HK-2 (cell line): Measurements from ENCODE around the gene EHD3.
"Not testable (repeated sequence)": the region's sequence is repeated elsewhere in the genome, so short reads cannot be mapped to it uniquely, and the experiment has no call there.

Experiments
- DNase-seq: peaks from one replicate; pipeline ENCODE4 v3.0.0-alpha.2; 2018; ENCODE audit not compliant: unreplicated experiment

EHD3 gene

DNA sequence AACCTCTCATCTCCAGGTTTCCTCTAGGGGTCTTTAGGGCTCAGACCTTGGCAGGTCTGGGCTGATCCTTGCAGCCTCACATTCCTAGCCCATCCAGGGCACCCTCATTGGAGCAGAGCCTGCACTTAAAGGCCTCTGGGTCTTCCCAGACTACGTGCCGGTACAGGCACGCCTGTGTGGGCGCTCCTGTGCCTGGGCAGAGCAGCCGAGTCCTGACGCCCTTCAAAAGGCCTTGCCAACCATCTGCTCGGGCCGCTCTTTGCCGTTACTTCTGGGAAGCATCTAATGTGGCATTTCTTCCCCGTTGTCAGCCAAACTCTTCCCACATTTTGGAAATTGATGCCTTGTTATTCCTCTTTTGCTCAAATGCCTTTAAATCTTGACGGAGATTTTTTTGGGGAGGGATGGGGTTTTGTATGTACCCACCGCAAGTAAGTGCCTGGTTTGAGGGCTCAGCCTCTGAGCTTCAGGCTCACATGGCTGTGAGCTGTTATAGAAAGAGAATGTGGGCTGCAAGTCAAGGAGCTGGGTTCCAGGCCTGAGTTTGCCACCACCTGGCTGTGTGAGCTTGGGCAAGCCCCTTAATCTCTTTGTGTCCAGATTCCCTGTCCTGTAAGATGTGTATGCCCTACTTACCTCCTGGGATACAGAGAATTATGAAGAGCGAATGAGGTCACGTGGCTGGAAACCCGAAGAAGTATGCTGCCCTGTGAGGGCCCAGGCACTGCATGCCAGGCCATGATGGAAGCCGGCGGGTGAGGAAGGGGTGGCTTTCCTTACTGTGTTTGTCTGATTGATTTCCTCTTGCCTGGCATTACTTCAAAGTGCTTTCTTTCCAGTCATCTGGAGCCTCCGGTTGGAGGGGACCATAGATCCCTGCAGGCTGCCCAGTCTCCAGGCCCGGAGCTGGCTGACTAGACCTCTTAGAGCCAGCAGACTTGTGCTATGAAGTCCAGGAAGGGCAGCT lies 20.6 kb downstream of the EHD3 start:
- no peak for DNase-seq

DNA sequence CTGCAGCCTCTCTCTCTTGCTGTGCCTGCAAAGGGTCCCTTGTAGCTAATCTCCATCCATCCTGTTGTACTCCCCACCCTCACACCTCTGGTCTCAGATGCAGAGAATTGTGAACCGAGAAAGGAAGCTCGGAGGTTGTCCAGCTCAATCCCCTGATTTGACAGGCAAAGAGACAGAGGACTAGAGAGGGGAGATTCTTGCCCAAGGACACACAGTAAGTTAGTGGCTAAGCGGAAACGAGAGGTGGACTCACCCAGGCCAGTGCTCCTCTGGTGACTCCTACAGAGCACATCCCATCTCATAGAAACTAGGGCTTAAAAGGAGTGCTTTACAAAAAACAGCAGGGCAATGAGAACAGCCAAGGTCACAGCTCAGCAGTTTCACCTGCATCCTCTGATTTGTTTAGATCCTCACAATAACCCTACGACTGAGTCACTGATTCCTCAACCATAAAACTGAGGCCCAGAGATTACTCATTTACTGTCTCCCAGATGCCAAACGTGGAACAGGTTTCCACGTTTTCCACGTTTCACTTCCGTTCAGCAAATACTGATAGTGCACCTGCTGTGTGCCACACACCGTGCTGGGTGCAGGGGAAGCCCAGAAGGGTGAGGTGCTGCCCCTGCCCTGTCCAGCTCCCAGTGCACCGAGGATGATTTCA lies 22.1 kb downstream of the EHD3 start:
- peak; percentile 59 for DNase-seq

DNA sequence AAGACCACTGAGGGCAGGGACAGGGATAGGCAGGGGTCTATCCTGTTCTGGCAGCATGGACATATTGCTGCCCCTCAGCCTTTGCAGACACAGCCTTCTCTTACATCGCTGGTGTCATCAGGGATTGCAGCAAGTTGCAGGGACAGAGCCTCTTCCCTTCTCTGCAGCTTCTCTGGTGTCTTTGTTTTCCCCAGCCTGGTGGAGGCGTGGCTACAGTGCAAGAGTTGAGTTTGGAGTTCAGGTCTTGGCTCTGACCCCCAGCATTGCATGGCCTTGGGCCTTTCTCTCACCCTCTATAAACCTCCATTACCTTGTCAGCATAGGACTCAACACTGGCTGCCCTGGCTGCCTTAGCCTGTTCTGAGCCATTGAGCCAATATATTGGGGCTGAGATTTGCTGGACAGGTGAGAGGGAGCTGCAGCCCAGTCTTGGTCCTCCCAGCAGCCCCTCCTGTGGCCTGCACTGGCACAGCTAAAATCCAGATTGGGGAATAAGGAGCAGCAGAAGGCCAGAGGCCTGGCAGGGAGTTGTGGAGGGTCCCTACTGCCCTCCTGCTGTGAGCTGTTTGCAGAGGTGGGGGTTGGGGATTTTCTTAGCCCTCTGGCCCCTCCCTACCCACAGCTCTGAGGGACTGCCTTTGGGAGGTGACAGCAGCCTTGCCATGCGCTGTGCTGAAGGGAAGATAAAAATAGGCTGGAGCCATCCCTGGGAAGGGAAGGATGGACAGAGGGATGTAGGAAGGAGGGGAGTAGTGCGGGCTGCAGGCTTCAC lies 22.8 kb downstream of the EHD3 start:
- DNase-seq, result no peak

DNA sequence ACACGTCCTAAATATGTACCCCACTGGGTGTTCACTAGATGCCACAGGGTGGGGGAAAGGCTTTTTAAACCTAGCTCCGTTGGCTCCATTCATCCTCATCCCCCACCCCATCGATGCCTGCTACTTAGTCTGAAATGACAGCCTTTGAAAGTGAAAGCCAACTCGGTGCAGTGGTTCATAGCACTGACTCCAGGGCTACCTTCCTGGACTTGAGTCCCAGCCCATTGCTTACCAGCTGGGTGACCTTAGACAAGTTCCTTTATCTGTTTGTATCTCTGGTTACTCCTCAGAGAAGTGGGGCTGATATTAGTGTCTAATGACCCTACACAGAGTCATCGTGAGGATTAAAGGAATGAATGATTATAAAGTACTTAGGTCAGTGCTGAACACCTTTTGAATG lies 24.4 kb downstream of the EHD3 start:
- no peak for DNase-seq

DNA sequence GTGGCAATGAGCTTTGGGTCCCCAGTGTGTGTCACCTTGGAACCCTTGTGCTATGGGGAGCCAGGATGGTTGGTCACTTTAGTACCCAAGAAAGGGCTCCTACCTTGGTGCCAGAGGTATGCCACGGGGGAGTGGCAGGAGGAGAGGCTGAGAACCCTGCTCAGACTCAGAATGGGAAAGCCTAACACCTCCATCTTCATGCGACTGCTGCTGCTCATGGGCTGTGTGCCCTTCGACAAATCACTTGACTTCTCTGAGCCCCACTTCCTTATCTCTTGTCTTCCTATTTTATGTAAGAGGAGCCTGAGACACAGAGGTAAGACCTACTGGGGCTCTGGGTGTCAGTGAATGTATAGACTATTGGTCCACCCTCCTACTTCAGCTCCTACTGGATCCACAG lies 25.1 kb downstream of the EHD3 start:
- DNase-seq, result no peak

DNA sequence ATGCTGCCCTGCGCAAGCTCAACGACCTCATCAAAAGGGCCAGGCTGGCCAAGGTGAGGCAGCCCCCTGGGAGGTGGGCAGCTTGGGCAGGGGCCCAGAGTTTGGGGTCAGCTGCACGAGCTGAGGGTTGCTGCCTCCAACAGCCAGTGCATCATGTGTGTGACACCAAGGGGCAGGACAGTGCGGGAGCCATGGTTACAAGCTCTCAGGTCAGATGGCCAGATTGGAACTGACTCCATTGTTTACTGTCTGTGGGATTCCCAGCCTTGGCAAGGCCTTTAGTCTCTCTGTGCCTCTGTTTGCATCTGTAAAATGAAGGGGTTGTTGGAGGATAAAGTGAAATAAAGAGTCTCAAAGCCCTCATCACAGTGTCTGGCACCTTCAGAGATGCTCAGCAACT lies 26.9 kb downstream of the EHD3 start:
- no peak for DNase-seq

DNA sequence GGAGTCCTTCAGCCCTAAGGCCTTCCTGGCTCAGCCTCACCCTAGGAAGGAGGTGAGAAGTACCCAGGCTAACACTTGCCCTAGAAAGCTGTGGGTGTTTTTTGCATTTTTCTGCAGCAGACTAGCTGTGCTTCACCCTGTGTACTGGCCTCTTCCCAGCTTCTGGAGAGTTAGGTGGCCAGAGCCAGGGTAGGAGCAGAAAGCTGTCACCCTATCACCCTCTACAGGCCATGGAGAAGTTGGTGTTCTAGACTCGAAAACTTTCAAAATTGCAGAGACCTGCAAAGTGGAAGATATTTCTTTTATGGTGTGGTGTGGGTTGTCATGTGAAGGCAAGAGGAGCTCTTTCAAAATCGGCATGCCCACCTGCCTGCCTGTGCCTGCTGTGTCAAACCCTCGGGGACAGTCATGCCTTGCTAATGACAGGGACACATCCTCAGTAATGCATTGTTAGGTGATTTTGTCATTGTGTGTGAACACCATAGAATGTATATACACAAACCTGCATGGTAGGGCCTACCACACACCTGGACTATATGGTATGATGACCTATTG lies 29.8 kb downstream of the EHD3 start:
- DNase-seq, result no peak

DNA sequence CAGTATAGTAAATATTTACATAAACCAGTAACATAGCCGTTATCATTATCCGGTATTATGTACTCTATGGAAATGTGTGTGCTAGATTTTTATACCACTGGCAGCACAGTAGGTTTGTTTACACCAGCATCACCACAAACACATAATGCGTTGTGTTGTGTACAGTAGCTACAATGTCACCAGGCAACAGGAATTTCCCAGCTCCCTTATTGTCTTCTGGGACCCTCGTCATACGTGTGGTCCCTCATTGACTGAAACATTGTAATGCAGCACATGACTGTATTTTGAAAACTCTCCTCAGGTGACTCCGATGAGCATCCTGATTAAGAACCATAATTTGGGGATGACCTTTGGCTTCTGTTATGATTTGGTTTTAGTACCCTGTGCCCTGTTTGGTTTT lies 31.3 kb downstream of the EHD3 start:
- no peak for DNase-seq

DNA sequence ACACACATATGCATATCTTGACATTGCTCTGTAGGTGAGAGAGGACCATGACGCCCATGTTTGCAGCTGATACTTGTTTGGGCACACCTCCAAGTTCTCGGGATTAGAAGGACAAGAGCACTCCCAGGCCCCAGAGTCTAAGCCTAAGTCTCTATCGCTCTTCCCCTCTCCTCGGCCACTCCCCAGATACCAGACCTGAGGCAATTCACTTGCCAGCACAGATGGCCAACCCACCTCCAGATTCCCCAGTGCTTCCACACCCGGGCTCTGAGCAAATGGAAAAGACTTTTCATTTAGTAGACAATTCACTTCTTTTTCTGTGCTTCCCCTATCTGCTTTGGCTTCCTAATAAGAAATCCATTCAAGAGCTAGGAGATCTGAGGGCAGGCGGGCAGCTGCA lies 32.9 kb downstream of the EHD3 start:
- DNase-seq, result no peak

DNA sequence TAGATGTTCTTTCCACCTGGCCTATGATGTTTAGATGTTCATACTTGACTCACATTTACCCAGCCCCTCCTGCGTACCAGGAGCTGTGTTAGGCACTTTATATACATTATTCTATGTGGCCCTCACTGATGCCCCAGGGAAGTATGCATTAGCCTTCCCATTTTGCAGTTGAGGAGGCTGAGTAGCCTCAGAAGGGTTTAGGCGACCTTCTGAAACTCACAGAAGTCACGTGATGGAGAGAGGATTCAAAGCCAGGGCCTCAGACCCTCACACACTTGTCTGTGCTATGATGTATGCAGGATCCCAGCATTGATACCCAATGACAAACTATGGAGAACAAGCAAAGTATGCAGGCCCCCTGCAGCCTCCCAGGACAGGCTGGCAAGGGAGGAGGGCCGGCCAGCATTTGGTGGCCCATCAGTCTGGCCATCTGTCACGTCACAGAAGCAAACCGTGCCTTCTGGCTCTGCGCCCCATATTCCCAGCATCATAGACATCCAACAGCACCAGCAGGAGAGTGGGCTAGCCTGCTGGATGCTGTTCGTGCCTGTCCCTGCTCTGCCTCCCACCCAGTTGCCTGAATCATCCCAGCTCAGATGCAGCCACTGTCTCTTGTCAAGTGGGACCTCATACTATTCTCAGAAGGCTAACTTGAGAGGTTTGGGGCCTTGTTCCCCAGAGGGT lies 33.6 kb downstream of the EHD3 start:
- DNase-seq, result no peak

DNA sequence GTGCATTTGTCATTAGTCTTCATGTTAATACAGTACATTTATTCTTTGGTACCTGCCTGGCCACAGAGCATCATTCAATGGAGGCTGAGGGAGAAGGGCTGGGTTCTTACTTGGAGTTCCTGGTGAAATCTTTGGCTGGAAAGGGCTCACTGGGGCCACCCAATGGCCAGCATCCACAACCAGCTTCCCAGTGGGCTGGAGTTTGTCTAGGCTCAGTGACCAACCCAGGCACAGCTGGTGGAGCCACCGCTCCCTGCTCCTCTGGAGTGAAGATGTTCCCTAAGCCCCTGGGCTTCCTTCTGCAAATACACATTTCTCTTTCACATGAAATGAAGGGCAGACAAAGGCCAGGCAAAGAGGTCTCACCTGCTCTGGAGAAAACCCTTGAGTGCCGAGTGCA lies 34.4 kb downstream of the EHD3 start:
- DNase-seq, result no peak

DNA sequence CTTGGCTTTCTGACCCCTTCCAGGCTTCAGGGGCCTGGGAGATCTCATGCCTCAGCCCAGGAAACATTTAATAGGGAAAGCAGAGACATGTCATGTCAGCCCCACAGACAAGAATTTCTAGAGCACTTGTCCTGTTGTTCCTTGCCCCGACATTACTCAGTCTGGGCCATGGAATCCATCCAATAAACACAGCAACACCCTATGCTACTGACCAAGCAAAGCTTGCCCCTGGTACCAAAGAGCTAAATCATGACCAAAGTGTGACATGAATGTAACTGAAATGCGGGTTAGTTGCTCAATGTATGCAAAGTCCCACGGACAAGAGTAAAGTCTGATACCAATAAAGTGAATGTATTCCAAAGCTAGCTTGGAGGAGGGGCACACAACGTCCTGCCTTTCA lies 35.1 kb downstream of the EHD3 start:
- DNase-seq, result no peak

DNA sequence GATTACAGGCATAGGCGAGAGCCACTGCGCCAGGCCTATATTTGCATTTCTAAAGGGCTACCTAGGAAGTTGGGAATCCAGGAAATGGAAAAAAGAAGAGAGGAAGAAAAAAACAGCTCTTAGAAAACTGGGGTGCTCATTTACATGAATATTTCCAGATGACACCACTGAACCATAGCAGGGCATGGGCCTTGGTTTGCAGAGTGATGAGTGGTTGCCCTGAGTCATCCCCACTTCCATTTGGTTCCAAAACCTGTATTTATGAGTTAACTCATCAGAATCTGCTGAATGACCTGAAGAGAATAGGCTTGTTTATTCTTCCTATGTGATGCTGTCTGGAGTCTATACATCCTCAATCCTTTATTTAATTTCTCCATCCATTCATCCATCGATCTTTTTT lies 36.2 kb downstream of the EHD3 start:
- DNase-seq, result peak; percentile 44

DNA sequence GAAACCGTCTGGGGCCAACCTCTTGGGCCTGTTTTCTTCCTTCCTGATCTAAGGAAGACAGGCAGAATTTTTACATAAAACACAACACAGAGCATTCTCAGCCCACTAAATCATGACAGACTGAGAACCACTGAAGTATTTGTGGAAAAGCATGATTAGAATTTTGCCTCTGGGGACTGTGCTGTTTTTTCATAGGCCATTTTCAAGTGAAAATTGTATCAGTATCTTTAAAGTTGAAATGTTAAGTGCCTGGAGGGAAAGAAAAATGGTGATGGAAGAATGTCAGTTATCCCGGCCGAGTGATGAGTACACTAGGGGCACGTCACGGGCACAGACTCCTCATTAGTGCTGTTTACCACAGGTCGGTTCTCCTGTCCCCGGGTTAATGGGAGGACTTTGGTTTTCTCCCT lies 36.9 kb downstream of the EHD3 start:
- DNase-seq, result no peak

DNA sequence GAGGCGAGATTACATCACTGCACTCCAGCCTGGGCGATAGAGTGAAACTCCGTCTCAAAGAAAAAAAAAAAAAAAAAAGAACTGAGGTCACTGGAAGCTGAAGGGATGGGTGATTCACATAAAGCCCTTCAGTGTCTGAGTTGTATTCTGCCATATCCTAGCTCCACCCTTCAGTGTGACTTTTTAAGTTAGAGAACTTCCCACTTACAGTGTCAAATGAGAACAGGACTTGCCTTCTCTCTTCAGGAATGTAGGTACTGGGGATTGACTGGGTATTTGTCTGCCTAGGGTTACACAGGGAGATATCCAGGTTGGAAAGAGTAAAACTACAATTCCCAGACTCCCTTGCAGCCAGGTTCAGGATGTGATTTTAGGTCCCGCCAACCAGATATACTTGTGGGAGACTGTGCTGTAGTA lies 37.9 kb downstream of the EHD3 start:
- peak; percentile 46 for DNase-seq

DNA sequence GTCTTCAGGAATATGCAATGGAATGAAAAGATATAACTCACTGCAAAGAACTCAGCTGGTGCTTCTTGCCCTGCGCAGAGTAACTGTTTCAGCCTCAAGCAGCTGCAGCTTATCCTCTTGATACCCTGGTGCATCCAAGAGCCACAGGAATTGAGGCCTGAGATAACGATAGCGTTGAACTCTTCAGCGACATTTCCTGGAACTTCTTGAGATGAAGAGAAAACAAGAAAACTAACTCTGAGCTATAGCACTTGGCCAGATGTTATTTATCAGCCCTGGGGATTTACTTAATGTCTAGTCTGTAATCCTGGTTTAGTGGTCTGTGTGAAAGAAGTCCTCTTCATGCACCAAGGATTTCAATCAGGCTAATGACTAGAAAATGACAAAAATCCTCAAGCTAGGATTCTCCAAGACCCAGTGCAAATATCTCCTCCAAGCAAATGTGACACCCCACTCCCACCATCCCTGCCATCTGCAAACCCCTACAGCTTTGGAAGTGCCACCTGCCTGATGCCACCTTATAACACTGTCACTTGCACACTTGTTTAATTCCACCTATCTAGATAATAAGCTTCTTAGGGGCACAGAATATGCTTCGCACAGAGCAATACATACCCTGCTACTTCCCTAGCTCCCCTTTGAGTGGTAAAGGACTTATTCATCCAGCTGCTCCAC lies 40.6 kb downstream of the EHD3 start:
- no peak for DNase-seq

DNA sequence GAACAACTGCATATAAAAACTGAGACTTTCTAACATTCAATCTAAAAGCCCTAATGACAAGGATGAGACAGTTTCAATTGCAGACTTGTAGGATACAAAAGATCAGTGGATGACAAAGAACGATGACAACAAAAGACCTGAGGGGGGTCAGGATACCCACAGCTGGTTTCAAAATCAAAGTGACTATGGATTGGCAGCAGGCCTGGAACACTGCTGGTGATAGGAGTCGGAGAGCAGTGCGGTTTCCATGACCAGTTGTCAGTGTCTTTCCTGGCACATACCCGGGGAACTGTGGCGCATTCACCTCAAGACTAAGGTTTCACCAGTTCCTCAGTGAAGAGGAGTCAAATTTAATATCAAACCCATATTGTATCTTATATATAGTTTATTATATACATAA lies 42.0 kb downstream of the EHD3 start:
- no peak for DNase-seq

DNA sequence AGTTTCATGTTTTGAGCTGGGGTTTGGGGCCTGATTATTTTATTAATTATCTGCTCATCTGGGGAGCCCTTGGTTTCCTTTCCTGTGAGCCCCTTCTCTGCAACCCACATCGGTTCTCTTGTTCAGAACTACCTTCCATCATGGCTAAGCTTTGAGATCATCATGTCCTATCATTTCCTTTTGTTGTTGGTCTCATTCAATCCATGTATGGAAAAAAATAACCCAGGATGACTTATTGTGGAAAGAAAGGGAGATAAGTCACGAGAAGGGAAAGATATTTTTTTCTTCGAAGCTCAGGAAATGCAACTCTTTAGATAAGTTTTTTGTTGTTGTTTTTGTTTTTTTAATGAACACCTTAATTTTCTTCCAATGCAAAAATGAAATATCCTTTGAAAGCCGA lies 43.7 kb downstream of the EHD3 start:
- DNase-seq, result no peak

DNA sequence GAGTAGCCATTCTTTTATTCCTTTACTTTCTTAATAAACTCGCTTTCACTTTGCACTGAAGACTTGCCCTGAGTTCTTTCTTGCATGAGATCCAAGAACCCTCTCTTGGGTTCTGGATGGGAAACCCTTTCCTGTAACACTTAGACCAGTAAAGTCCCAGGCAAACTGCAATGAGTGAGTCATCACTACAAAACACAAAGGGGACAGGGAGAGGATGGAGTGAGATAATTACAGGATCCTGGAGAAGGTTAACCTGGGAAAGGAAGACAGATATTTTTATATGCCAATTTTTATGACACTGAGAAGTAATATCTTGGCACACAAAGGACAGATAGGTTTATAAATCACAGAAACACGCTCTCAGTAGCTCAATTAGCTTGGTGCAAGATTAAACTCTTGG lies 48.7 kb downstream of the EHD3 start:
- DNase-seq, result no peak

DNA sequence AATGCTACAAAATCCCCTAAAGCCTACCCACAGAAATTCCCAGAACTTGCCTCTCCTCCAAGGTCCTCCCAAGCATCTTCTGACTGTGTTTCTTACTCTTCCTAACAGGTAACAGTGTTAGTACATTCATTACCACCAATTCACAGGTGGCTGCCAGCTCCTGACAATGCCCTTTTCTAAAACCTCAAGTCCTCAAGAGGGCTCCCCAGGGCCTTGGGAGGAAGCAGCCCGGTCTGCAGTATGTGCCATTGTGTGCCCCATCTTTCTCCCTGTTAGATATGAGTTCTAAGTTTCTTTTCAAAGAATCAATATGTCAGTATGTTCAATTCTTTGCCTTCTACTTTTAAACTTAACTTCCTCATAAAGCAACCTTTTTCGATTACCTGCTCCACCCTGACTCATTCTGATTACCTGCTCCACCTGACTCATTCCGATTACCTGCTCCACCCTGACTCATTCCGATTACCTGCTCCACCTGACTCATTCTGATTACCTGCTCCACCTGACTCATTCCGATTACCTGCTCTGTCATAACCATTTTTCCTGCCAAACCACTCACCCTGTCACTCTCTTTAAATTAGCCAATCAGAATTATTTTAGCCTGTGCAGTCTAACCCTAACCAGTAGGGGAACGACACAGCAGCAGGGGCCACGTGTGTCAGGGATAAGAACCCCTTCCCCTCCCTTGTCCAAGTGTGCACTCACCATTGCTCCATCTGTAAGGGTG lies 49.4 kb downstream of the EHD3 start:
- DNase-seq, result not testable (repeated sequence)
